Inflammatory macrophage treated with lipopolysaccharide for 1 hour (primary cell): Measurements from ENCODE around the gene PPP2CA.
A peak's percentile ranks its signal among the peaks of the same experiment; 100 is the strongest.

Experiments used
- DNase-seq, 2 donors: peaks; one replicate each; pipeline ENCODE4 v3.0.0-alpha.2; 2020 to 2022

The PPP2CA gene

GRCh38 chr5:134146651-134147518, 79.0 kb downstream of the PPP2CA start:
- peak in 1 of 2 donors; percentile 1 for DNase-seq

- DNase-seq: peak; percentile 41 to 92
Observed at GRCh38 chr5:134145779-134146581, 79.9 kb downstream of the PPP2CA start.

GRCh38 chr5:134145041-134145757, 80.7 kb downstream of the PPP2CA start:
- peak in 1 of 2 donors; percentile 7 for DNase-seq
